HG03045 (cell line): ENCODE measurements around the gene CRAMP1.

ENCODE experiments used
- ATAC-seq: cut with Tn5 transposase; IDR thresholded peaks from one replicate; pipeline ENCODE4 v1.9.1; 2021; ENCODE audit warnings: mild to moderate bottlenecking, moderate library complexity; ENCODE audit not compliant: unreplicated experiment

The CRAMP1 gene, protein sequence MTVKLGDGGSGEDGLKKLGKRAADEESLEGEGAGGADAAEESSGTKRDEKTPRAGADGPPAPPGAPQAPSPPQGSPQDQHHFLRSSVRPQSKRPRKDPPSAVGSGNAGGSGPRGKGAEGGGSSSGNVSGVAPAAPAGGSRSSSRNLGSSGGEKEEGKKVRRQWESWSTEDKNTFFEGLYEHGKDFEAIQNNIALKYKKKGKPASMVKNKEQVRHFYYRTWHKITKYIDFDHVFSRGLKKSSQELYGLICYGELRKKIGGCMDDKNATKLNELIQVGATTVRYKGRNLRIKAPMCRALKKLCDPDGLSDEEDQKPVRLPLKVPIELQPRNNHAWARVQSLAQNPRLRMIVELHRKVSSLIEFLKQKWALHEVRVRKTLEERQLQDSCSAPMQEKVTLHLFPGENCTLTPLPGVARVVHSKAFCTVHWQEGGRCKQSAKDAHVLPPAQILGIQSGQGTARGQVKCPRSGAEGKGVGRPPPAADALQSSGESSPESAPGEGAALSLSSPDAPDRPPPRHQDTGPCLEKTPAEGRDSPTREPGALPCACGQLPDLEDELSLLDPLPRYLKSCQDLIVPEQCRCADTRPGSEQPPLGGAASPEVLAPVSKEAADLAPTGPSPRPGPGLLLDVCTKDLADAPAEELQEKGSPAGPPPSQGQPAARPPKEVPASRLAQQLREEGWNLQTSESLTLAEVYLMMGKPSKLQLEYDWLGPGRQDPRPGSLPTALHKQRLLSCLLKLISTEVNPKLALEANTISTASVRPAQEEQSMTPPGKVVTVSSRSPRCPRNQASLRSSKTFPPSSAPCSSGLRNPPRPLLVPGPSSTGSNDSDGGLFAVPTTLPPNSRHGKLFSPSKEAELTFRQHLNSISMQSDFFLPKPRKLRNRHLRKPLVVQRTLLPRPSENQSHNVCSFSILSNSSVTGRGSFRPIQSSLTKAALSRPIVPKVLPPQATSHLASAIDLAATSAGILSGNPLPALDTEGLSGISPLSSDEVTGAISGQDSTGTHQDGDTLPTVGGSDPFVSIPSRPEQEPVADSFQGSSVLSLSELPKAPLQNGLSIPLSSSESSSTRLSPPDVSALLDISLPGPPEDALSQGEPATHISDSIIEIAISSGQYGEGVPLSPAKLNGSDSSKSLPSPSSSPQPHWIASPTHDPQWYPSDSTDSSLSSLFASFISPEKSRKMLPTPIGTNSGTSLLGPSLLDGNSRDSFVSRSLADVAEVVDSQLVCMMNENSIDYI (N-terminal part only)

DNA sequence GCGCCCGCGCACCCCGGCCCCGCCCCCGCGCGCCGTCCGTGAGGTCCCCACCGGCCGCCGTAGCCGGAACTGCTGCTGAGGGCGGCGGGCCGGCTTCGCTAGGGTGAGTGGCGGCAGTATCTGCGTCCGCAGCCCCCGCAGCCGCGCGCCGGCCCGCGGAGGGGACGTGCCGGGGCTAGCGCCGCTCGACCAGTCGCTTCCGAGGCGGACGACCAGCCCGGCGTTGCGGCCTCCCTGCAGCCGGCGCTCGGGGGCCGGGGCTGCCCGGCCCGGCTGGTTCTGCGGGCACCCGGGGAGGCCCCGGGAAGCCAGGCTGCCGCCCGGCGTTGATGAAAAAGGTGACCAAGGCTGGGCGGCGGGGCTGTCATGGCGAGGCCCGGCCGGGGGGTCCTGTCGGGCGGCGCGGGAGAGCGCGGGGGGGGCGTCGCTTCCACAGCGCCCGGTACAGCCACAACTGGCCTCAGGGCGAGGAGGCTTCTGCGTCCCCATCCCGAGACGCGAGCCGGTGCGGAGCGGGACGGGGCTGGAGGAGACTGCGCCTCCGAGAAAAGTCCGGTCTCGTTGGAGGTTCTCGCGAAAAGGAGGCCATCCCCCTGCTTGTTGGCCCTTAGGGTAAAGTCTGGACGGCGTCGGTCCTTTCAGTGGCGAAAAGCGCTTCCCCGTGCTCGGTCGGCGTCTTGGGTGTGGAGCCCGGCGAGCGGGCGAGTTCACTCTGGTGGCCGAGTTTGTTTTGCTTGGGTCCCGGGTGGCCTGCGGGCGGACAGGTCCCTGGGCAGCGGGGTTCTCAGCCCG is at the start of gene CRAMP1:
Gene CRAMP1 (plus strand): TSS at position 41 of the 792 bp plus-strand sequence. CDS start 2,280 bp downstream, outside the sequence.
- ATAC-seq = no peak

DNA sequence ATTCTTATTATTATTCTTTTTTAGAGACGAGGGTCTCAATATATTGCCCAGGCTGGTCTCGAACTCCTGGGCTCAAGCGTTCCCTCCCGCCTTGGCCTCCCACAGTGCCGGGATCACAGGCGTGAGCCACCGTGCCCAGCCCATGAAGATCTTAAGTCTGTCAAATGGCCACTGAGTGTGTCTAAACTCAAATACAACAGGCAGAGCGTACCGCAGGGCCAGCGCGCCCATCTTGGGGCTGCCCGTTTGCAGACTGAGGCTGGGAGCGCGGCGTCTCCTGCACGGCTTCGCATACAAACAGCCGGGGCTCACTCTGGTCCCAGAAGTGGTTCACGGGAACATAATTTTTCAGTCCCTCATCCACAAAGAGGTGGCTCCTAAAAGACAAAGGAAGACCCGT is 48.4 kb upstream of the CRAMP1 start:
- ATAC-seq = no peak

DNA sequence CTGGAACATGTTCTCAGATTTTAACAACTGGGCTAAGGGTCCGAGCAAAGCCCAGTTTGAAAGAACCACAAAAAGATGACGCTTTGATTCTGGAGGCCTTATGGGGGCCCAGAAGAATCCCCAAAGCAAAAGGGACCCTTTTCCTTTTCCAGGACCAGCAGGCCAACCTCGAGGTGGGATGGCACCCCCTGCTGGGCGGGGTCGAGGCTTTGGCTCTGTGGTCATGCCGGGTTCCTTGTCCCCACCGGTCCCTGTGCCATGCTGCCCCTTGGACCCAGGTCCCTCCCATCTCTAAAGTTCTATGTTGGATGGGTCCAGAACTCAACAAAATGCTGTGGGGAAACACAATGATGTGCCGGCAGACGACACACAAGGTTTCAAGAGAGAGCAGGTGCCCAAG is 47.8 kb upstream of the CRAMP1 start:
- no peak for ATAC-seq

DNA sequence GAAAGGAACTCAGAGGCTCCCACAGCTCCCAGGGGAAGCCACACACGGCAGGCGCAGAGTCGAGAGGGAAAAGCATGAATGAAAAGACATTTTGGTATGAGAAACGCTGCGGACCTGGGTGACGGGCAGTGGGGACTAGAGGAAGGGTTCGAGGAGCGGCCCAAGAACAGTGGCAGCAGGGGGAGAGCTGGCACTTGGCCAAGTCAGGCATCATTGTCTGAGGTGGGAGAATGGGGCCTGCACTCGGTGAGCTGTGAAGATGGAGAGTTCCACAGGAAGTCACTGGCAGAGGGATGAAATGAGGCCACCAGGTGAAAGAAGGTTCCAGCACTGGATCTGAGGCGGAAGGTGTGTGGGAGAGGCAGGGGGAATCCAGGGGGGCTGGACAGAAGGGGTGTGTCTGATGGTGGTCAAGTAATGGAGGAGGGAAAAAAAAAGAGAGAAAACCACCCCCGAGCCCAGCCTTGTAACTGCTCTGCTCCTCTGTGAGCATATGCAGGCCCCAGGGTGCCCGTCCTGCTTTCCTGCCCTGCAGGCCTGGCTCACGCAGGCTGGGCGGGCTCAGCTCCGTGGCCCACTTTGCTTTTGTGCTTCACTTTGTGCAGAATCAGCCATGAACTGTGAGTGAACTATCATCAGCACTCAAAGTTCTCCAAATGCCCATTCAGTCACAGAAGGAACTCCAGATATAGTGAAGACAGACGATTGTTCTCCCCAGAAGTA is 46.9 kb upstream of the CRAMP1 start:
- ATAC-seq = no peak

DNA sequence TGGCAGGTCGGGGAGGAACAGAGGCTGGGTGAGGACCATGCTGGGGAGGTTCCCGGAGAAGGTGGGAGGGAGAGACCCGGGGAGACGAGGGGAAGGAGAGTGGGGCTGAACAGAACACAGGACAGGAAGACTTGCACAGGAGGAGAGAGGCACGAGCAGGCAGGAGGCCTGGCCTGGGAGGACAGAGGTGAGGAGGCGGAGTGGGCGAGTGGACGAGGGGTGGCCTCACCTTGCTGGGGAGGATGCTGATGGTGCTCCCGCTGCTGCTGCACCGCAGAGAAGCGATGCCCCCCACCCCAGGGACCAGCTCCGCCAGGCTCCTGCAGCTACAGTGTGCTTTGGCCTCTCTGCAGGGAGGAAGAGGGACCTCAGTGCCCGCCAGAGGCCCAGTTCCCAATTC is 44.2 kb upstream of the CRAMP1 start:
- no peak for ATAC-seq

DNA sequence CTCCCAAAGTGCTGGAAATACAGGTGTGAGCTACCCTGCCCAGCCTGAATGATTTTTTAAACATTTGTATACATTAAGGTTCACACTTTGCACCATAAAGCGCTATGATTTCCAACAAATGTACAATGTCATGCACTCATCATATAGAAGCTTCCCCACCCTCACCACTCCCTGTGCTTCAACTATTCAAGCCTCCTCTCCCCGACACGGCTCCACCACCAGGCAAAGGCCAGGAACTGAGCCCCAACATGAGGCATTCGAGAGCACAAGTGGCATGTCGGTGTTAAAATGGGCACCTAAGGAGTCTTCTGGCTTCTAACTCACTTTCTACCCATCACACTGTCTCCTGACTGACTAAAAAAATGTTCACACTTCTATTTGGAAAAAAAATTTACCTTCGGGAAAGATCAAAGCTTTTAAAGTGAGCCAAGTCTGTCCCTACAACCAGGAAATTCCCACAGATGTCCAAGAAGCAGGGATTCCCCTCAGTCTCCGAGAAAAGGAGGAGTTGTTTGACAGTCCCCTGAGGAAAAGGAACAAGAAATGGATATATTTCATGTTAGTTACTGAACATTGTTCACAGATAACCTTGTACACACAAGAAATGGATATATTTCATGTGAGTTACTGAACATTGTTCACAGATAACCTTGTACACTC is 41.0 kb upstream of the CRAMP1 start:
- ATAC-seq = no peak

DNA sequence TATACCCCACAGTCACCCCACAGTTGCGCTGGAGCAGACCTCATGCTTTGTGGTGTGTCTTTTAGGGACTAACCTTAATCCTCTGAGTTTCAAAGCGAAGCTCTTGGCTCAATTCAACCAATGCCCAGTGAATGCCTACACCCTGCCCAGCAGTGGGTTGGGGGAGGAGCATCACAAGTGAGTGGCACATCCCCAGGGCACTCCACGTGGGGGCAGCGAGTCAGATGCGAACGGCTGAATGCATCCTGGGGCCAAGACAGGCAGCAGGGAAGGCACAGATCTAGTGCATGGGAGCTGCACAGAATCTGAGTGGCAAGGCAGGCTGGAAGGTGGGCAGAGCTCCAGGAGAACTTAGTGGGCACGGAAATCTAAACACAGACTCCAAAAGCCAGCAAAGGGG is 39.5 kb upstream of the CRAMP1 start:
- ATAC-seq = no peak

DNA sequence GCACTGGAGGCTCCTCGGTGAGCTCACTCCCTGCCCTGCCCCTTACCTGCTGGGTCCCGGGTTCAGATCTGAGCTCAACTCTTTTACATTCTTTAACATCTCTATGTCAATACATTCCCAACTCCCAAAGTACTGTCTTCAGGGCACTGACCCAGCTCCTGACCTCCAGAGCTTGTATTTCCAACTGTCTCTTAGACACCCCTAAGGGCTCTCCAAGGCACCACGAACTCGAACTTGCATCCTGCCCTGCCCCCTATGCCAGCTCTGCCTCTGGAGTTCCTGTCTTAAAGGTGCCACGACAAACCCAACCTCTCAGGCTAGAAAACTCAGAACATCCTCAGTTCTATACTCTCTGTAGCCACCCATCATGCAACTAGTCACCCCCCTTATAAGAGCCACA is 38.9 kb upstream of the CRAMP1 start:
- no peak for ATAC-seq

DNA sequence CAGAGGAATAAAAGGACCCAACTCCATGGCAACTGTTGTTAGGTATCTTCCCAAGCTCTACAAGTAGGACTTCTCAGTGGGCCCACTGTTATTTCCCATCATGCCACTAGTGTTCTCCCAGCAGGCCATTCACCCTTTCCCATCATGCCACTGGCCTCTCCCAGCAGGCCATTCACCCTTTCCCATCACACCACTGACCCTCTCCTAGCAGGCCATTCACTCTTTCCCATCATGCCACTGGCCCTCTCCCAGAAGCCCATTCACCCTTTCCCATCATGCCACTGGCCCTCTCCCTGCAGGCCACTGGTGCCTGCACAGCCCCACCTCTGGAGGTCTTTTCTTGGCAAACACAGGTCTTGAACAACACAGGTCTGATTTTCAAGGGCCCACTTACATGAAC is 36.6 kb upstream of the CRAMP1 start:
- no peak for ATAC-seq

DNA sequence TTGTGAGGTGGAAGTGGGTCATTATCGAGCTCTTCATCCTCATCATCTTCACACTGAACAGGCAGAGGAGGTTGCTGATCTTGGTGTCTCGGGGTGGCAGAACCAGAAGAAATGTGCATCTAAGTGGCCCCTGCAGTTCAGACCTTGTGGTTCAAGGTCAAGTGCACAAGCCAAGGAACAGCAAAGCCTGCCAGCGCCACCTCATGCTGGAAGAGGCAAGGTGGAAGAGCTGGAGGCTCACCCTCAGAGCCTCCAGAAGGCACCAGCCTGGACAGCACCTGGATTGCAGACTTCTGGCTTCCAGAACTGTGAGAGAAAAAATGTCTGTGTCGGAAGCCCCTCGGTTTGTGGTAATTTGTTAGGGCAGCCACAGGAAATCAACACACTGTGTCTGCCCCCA is 32.9 kb upstream of the CRAMP1 start:
- no peak for ATAC-seq

DNA sequence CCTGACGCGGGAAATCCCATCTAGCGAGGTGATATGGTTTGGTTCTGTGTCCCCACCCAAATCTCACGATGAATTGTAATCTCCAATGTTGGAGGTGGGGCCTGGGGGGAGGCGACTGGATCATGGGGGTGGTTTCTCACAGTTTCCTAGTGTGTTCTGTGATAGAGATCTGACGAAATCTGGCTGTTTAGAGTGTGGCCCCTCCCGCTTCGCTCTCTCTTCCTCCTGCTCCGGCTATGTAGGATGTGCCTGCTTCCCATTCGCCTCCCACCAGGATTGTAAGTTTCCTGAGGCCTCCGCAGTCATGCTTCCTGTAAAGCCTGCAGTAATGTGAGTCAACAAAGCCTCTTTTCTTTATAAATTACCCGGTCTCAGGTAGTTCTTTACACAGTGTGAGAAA is 31.9 kb upstream of the CRAMP1 start:
- ATAC-seq = no peak

DNA sequence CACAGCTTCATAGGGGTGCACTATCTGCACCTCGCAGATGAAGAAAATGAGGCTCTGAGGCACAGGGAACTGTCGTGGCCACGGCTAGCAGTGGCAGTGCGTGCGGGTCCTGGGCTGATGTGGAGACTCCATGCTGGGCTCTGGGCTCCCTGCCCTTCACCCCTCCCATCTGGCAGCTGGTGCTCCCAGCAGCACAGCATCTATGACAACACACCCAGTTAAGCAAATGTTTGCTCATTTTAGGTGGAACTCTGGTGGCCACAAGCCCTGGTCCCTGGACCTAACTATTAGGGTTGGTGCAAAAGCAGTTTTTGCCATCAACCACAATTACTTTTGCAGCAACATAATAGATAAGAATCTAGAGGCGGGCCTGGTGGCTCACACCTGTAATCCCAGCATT is 31.2 kb upstream of the CRAMP1 start:
- no peak for ATAC-seq

DNA sequence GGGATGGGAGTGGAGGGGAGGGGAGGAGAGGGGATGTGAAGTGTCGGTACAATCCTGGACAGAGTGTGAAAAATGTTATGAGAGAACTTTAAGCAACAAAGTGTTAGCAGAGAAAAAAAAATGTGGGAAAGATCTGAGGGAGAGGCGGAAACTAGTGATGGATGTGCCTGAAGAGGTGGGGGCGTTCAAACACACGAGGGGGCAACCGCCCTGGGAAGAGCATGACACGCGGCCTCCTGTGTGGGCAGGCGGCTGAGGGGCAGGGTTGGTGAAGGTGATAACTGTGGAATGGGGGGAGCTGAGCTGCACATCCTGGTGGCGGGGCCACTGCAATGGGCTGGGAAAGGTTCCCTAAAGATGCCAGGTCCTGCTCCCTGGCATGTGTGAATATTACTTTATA is 30.4 kb upstream of the CRAMP1 start:
- no peak for ATAC-seq

DNA sequence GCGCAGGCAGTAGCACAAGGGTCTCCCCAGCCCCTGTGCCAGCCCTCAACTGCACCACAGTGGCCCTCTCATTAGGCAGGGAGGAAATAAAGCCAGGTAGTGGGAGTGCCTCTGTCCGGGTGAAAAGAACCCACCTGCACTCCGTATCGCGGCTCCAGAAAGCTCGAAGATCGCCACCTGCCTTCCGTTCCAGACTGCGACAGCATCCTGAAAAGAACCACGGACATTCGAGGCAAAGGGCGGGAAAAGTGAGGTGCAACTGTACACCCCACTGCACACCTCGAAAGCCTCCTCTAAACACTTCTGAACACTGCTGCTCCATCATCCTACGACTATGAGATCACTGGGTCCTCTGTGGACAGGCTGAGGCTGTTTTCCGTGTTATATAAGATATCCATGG is 29.0 kb upstream of the CRAMP1 start:
- no peak for ATAC-seq

DNA sequence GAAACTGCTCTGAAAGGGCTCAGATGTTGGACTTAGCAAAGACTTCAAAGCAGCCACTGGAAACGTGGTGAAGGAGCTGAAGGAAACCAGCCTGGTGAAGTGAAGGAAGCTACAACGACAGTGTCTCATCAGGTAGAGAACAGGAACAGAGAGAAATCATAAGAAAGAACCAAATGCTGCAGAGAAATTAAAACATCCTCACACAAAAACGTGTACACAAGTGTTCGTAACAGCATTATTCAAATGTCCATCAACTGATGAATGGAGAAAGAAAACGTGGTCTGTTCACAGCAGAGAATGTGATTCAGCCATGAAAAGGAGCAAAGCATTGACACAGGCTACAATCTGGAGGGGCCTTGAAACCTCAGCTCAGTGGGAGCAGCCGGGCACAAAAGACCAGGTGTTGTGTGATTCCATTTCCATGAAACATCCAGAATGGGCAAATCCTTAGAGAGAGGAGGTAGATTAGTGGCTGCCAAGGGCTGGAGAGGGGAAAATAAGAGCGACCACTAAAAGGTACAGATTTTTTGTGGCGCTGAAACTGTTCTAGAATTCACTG is 27.2 kb upstream of the CRAMP1 start:
- no peak for ATAC-seq

DNA sequence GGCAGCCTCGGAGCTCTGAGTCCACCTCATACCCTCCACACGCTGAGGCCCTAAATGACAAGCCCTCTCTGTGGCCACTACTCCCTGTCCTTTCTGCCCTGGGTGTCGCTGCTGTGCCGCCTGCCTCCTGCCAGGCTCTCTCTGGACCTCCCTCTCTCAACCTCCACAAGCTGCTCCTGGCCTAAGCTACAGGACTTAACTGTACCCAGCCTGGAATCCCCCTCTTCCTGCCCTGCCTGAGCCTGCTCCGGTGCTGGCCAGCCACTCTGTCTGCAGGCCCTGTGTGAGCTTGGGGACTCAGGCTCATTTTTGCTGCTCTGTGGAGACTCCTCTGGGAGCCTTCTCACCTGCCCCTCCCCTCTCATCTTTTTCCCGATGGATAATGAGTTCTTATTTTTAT is 21.8 kb upstream of the CRAMP1 start:
- no peak for ATAC-seq

DNA sequence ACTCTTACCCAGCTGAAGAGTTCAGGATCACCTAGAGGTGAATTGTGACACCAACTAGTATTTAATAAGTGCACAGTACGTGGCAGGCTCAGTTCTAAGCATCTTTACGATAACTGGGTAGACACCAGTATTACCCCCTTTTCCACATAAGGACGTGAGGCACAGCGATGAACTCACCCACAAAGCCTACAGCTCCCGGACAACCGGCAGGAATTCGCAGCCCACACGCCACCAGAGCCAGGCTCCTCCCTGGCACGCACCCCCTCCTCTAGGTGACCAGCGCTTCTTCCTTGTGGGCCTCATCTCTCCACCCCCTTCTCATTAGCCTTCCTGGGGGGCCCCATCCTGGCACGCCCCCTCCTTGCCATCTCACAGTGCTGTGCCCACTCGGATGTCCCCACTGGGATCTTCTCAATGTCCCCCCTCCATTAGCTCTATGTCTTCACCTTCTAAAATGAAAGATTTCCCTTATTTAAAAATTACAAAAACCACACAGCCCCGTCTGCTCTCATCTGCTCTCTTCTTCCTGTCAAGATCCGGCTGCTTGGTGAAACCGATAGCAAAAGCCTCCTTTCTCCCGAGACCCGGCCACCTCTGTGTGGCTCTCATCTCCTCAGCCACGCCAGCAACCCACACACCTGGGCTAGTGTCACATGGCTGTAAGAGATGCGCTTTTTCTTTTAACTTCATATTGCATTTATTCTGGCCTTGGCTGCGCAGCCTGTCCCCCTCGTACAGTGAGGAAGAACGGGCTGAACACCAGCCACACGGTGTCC is 21.0 kb upstream of the CRAMP1 start:
- no peak for ATAC-seq

DNA sequence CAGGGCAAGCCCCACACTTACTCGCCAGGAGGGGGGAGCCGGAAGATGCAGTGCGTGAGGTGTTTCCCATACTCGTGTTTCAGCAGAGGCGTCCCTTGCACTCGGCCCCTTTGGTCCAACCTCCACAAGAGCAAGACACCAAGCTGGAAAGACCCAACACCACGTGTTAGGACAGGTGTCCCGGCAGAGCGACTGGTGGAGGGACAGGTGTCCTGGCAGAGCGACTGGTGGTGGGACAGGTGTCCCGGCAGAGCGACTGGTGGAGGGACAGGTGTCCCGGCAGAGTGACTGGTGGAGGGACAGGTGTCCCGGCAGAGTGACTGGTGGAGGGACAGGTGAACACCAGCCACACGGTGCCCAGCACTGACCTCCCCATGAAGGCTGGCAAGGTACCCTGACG is 19.7 kb upstream of the CRAMP1 start:
- no peak for ATAC-seq
